Activated T-cell treated with anti-CD3 and anti-CD28 coated beads, Interleukin-2, amount 50 U/mL, for 48 hours (primary cell): Measurements from ENCODE around the gene ZNF184.

ENCODE experiments used
- DNase-seq, 2 experiments: peaks; one replicate each; pipeline ENCODE4 v3.0.0-alpha.2; 2020

Gene ZNF184

GRCh38 chr6:27472617-27473400 is at the start of gene ZNF184:
Gene ZNF184, minus strand, starts transcription at chr6:27473105. Its CDS starts 811 bp downstream, at chr6:27472294.
- DNase-seq = peak; percentile 91 to 92

- DNase-seq = peak; percentile 79 to 80
These were observed 46.2 kb upstream of the ZNF184 start for GRCh38 chr6:27518881-27519795.

GRCh38 chr6:27517928-27518787 is 45.3 kb upstream of the ZNF184 start:
- no peak for DNase-seq

GRCh38 chr6:27517238-27517637 is 44.3 kb upstream of the ZNF184 start:
- no peak for DNase-seq

- no peak for DNase-seq
These were observed 42.1 kb upstream of the ZNF184 start for GRCh38 chr6:27514906-27515495.

GRCh38 chr6:27512525-27512924 is 39.6 kb upstream of the ZNF184 start:
- no peak for DNase-seq

- no peak for DNase-seq
These were observed 34.4 kb upstream of the ZNF184 start for GRCh38 chr6:27507041-27507956.

- DNase-seq = peak; percentile 72 to 75
These were observed 32.5 kb upstream of the ZNF184 start for GRCh38 chr6:27505209-27506027.

GRCh38 chr6:27503436-27504030 is 30.6 kb upstream of the ZNF184 start:
- peak; percentile 91 to 92 for DNase-seq

GRCh38 chr6:27502508-27503435 is 29.9 kb upstream of the ZNF184 start:
- DNase-seq = peak; percentile 88 to 90

GRCh38 chr6:27501187-27501586 is 28.3 kb upstream of the ZNF184 start:
- DNase-seq = no peak

- DNase-seq = no peak
These were observed 27.3 kb upstream of the ZNF184 start for GRCh38 chr6:27500177-27500576.

GRCh38 chr6:27495386-27496135 is 22.7 kb upstream of the ZNF184 start:
- peak; percentile 90 to 91 for DNase-seq

GRCh38 chr6:27494987-27495385 is 22.1 kb upstream of the ZNF184 start:
- DNase-seq = no peak

GRCh38 chr6:27494103-27494502 is 21.2 kb upstream of the ZNF184 start:
- no peak for DNase-seq

- no peak for DNase-seq
These were observed 19.8 kb upstream of the ZNF184 start for GRCh38 chr6:27492631-27493190.

GRCh38 chr6:27479319-27480182 is 6.6 kb upstream of the ZNF184 start:
- peak; percentile 92 to 94 for DNase-seq
